B cell (primary cell): ENCODE measurements around the gene CDO1.

Experiments used
- CTCF ChIP-seq: fragments of 200-600 bp; IDR thresholded peaks from one replicate; pipeline ENCODE4 v1.8.0; 2022; ENCODE audit warnings: antibody characterized with exemption, mild to moderate bottlenecking
- EZH2 ChIP-seq: IDR thresholded peaks from 2 replicates; pipeline ENCODE4 v1.6.1; 2012; ENCODE audit warnings: borderline replicate concordance, low read depth, mild to moderate bottlenecking, moderate library complexity, low read length; ENCODE audit not compliant: insufficient read depth, poor library complexity, severe bottlenecking

- TF ChIP-seq CTCF (no peak), EZH2 (no peak)
Measured at GRCh38 chr5:115825948-115826347, 9.5 kb upstream of the CDO1 start.
